ENCODE measurements around the gene LITAFD.

- TF ChIP-seq POLR2A (IDR thresholded peaks at IDR 0.05) (no peak), CTCF (IDR thresholded peaks at IDR 0.05) (peak in 1 of 6 experiments; percentile 3)
These were observed 42.1 kb downstream of the LITAFD start for GRCh38 chr16:8924214-8924613.

All from adrenal gland (tissue), 5 donors.